ENCODE measurements around the gene SMARCC1.

SMARCC1 gene

GRCh38 chr3:47643092-47643491 lies 138.6 kb downstream of the SMARCC1 start:
- no peak for TF ChIP-seq CTCF (conservative IDR thresholded peaks at IDR 0.05)
- no peak overlapping the region for H3K27ac ChIP-seq

GRCh38 chr3:47641739-47642138 lies 140.0 kb downstream of the SMARCC1 start:
- TF ChIP-seq CTCF (conservative IDR thresholded peaks at IDR 0.05) = no peak
- H3K27ac ChIP-seq = 0 out of 2 replicates have a peak overlapping the region, but pooled peaks have one; percentile 3

- TF ChIP-seq CTCF (conservative IDR thresholded peaks at IDR 0.05) = no peak
- no peak overlapping the region for H3K27ac ChIP-seq
These were observed 144.8 kb downstream of the SMARCC1 start for GRCh38 chr3:47636921-47637320.

- TF ChIP-seq CTCF (conservative IDR thresholded peaks at IDR 0.05) = no peak
- no peak overlapping the region for H3K27ac ChIP-seq
These were observed 145.5 kb downstream of the SMARCC1 start for GRCh38 chr3:47636225-47636624.

GRCh38 chr3:47635536-47635935 lies 146.2 kb downstream of the SMARCC1 start:
- no peak overlapping the region for H3K27ac ChIP-seq
- no peak for TF ChIP-seq CTCF (conservative IDR thresholded peaks at IDR 0.05)

- H3K27ac ChIP-seq = no peak overlapping the region
- TF ChIP-seq CTCF (conservative IDR thresholded peaks at IDR 0.05) = no peak
These were observed 146.7 kb downstream of the SMARCC1 start for GRCh38 chr3:47634996-47635395.

GRCh38 chr3:47630810-47631209 lies 150.9 kb downstream of the SMARCC1 start:
- H3K27ac ChIP-seq = no peak overlapping the region
- no peak for TF ChIP-seq CTCF (conservative IDR thresholded peaks at IDR 0.05)

GRCh38 chr3:47629770-47630169 lies 151.9 kb downstream of the SMARCC1 start:
- TF ChIP-seq CTCF (conservative IDR thresholded peaks at IDR 0.05) = no peak

More at GRCh38 chr3:47629770-47630169, 151.9 kb downstream of the SMARCC1 start:
- H3K27ac ChIP-seq = no peak overlapping the region

Measured in VCaP (cell line).